ENCODE data around the gene PRKACA.

GRCh38 chr19:14122924-14123323 lies 5.4 kb upstream of the PRKACA start:
- no peak for TF ChIP-seq CTCF (IDR thresholded peaks at IDR 0.05; ENCODE audit: low read length)
- TF ChIP-seq EZH2 (optimal IDR thresholded peaks at IDR 0.05; ENCODE audit: low read depth, low read length): no peak
- no peak for TF ChIP-seq EZH2phosphoT487 (IDR thresholded peaks at IDR 0.05; ENCODE audit: low read length)
